GM12892 (cell line): Measurements from ENCODE around the gene CASTOR1.

ENCODE experiments used
- DNase-seq: peaks from one replicate; pipeline ENCODE4 v3.0.0; 2011; ENCODE audit not compliant: insufficient read length
- FAIRE-seq: peaks from 2 replicates; lab custom pipeline; 2011; peaks lifted over from hg19 to GRCh38; lab: Jason Lieb, UNC
- POLR2A ChIP-seq: IDR thresholded peaks from 2 replicates; pipeline ENCODE4 v1.6.1; 2011; ENCODE audit warnings: low read depth, low read length, control low read depth
- POLR2AphosphoS5 ChIP-seq: IDR thresholded peaks from 2 replicates; pipeline ENCODE4 v1.6.1; 2011; ENCODE audit warnings: low read depth, low read length, control low read depth
- TAF1 ChIP-seq: IDR thresholded peaks from 2 replicates; pipeline ENCODE4 v1.6.1; 2011; ENCODE audit warnings: low read depth, mild to moderate bottlenecking, control low read depth, low read length, borderline replicate concordance

CASTOR1 gene

DNA sequence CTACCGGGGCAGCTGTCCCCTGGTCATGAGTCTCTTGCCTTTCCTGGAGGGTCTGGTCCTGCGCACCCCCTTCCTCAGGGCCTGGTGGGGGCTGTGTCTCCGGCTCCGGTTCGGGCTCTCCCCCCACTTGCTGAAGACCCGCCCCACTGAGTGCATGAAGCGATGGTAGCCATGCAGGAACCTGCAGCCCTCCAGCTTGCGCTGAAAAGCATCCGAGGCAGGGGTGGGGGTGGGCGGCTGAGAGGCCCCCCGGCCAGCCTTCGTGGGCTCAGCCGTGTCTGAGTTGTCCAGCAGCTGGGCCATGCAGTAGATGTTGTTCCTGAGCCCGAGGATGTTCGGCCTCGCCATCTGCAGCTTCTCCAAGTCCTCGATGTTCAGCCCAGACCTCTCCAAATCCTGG lies 25.4 kb downstream of the CASTOR1 start:
- TF ChIP-seq POLR2A = no peak
- TF ChIP-seq POLR2AphosphoS5 = no peak
- no peak for TF ChIP-seq TAF1
- FAIRE-seq (no peak), DNase-seq (no peak)

DNA sequence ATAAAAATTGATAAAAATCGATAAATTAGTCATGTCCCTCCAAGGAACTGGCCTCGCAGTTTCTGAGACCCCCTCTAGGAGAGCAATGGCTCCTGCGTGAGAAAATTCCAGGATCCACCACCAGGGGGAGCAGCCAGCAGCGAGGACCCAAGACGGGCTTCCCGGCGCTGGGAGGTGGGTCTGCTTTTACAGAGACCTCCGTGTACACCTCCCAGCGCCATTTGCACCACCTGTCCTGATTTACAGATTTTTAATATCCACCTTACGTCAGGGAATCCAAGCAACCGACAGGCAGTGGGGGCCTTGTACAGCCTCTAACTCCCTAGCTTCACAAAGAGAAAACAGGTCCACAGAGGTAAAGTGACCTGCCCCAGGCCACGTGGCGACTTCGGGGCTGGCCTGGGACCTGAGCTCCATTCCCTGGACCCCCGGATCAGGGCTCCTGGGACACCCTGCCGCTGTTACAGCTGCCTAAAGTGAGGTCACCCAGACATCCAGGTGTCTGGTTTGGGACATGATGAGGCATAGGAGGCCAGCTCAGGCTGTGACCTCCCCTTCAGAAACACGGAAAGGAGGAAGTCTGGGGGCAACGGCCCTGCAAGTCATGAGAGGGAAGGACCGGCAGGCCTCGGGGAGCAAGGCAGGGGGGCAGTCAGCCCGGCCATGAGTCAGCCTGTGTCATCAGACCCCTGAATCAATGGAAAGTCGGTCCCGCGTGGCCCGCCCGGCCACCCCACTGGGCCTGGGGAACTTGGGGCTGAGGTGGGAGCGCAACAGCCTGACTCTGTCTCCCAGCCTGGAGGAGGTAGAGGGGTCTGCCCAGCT lies 26.2 kb downstream of the CASTOR1 start:
- DNase-seq (peak; percentile 65), FAIRE-seq (peak; percentile 73)
- TF ChIP-seq TAF1 (no peak), POLR2AphosphoS5 (no peak), POLR2A (no peak)

DNA sequence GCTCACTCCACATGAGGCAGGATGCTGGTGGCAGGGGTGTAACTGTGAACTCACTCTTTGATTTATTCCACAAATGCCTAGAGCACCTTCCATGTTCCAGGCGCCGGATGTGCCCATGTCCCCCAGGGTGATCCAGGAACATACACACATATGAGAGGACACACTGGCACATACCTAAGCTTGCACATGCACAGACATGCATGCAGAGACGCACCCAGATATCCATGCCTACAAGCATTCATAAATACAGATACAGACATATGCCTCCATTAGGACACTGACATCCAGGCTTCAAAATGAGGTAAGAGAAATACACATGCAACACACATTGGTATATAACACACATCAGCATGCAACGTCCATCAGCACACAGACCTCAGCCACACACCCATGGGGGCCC lies 27.2 kb downstream of the CASTOR1 start:
- TF ChIP-seq TAF1 (no peak), POLR2A (no peak), POLR2AphosphoS5 (no peak)
- DNase-seq (no peak), FAIRE-seq (no peak)

DNA sequence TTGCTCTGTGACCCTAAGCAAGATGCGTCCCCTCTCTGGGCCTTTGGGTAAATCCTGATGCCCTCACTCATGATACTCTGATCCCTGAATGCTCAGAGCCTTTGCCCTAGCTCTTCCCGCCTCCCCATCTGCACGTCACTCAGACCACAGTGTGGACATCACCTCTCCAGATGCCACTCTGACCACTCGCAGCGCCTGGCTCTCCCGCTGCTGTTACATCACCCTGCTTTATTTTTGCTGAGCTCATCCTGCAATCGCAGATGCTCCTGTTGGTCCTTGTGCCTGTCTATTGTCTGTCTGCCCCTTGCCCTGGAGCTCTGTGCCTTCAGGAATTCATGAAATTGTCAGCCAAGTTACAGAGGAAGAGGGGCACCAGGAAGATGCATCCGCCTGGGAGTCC lies 28.2 kb downstream of the CASTOR1 start:
- TF ChIP-seq POLR2AphosphoS5 = no peak
- no peak for TF ChIP-seq TAF1
- no peak for TF ChIP-seq POLR2A
- FAIRE-seq (no peak), DNase-seq (no peak)

DNA sequence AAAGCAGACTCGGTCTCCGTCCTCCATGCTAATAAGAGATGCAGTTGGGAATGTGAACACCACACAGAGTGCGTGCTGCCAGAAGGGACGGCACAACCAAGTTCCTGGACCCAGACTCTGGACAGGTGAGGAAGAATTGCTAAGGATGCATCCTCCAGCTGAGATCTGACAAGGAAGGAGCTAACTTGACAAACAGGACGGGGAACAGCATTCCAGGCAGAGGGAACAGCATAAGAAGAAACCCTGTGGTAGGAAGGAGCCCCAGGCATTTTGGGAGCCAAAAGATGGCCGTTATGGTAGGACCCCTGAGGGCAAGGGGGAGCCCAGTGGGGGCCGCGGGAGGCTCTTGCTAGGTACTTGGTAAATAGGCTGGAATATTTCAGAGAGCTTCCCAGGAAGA lies 28.6 kb downstream of the CASTOR1 start:
- no peak for DNase-seq
- no peak for FAIRE-seq
- TF ChIP-seq POLR2A = no peak
- TF ChIP-seq POLR2AphosphoS5 = no peak
- TF ChIP-seq TAF1 = no peak

DNA sequence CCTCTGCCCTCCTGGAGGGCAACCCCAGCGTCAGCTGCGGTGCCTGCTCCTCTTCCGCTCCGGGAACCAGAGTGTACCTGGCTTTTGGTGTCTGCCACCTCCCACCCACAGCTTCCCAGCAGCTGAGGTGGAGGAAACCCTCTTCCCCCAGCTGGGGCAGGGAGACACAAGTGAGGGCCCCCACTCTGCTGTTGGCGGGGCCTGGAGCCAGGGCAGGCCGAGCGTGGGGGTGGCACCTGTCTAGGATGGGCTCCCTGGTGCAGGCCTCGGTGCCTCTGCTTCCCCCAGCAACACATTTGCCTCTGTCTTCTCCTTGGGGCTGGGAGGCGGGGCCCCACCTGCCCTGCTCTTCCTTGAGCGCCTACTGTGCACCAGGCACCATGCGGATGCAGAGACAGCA lies 29.0 kb downstream of the CASTOR1 start:
- no peak for FAIRE-seq
- TF ChIP-seq TAF1 = no peak
- no peak for DNase-seq

DNA sequence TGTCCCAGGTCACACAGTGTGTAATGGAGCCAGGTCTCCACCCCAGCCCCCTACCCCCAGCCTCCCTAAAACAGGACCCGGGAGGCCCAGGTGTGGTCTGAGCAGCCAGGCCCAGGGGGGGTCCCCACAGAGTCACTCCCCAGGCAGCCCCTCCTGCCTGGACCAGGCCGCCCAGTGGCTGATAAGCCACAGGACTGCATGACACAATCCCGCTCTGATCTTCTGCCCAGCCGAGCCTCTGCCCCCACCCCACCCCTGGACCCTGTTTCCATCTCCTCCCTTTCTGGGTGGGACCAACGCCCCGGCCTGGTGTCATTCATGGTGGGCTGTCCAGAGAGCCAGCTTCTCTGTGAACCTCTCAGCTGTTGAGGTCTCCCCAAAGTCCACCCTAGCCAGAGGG lies 35.0 kb downstream of the CASTOR1 start:
- no peak for DNase-seq
- no peak for FAIRE-seq
- no peak for TF ChIP-seq POLR2AphosphoS5

DNA sequence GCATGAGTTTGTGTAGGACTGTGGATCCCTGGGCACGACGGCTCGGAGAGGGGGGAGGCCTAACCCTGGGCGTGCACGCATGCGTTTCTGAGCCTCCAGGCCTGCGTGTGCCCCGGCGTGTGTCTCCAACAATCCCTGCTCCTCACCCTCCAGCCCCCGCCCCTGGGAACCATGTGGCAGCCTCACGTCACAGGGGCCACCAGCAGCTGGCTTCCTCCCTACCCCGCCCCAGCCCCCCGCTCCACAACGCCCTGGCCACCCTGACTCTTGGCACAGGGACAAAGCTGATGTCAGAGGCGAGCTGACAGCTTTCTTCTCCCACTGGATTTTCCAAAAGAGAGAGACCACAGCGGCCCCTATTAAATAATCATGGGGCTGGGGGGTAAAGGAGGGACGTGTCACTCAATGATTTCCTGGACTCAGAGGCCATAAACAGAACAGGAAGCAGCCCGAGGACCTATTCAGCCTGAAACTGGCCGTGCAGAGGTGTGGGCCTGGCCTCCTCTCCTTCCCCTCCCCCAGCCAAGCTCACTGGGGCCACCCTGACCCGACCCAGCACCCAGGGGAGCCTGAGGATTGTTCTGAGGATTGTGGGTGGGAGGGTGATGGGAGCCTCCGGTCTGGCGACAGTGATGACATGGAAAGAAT lies 36.0 kb downstream of the CASTOR1 start:
- TF ChIP-seq TAF1 (no peak), POLR2AphosphoS5 (no peak)
- no peak for DNase-seq
- peak; percentile 81 for FAIRE-seq

DNA sequence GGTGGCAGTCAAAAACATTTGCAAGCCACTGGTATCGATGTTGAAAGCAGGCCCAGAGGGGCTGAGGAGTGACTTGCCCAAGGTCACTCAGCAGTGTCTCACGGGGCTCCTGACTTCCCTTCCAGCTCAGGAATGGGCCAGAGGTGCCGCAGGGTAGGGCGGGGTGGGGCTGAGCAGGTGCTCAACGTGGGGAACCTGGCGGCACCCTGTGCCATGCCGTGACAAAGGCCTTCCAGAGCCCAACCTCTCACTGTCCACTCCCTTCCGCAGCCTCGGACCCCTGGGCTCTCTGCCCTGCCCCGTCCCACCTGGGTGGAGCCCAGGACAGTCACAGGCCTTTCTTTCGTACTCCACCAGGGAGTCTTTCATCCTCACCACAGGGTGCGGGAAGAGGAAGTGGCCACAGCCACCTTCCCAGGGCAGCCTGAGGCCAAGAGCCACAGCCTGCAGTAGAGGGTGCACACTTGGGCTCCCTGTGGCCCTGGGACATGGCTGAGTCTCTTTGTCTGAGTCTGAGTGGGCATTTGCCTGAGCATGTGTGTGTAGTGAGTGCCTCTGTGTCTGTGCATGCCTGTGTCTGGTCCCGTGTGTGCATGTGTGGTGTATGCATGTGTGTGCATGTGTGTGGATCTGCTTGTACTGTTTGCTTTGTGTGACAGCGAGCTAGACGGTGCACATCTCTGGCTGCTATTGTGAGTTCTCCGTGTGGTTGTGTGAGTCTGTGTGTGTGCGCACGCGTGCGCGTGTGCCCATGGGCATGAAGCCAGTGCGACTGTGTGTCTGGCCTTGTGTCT lies 36.7 kb downstream of the CASTOR1 start:
- DNase-seq (no peak), FAIRE-seq (no peak)
- TF ChIP-seq POLR2AphosphoS5 (no peak), TAF1 (no peak), POLR2A (no peak)

DNA sequence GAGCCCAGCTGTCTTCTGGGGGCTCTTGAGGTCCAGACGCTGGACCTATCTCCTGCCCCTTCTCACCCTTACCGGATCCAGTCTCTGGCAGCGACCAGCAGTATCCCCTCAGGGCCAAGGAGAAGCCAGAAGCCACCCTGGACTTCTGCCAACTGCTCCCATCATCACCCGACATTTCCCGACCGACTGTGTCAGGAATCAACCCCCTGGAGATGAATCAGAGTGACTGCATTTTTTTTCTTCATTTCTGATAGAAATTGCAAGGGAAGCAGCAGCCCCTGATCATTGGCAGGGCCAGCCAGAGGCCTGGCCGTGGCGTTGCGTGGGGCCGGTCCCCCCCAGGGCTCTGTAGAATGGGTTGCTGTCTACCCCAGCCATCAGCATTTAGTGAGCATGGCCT lies 37.6 kb downstream of the CASTOR1 start:
- DNase-seq = no peak
- no peak for TF ChIP-seq POLR2AphosphoS5
- no peak for TF ChIP-seq TAF1
- no peak for TF ChIP-seq POLR2A
- FAIRE-seq = no peak

DNA sequence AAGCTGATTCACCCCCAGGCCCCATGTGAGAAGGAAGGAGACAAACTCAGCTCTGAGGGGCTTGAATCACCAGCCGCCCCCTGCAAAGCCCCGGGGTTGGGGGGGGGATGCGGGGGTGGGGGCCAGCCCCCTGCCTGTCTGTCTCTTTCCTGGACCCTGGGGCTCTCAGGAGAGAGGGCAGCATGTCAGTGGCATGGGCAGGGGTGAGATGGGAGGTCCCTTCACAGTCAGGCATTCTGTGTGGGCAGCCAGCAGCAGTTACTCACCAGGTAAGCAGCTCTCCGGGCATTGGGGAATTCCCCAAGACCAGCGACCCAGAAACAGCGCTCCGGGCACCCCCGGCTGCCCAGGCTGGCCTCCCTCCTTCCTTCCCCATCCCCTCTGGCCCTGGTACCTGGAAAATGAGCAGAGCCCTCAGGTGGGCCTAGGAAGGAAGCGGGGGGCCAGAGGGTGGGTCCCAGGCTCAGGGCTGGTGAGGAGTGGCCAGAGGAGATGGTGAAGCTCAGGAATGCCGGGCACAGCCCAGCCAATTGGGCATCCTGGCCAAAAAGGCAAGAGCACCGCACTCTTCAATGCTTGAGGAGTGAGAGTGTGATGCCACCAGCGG lies 38.5 kb downstream of the CASTOR1 start:
- FAIRE-seq (no peak), DNase-seq (no peak)
- TF ChIP-seq POLR2AphosphoS5 (no peak), POLR2A (no peak), TAF1 (no peak)

DNA sequence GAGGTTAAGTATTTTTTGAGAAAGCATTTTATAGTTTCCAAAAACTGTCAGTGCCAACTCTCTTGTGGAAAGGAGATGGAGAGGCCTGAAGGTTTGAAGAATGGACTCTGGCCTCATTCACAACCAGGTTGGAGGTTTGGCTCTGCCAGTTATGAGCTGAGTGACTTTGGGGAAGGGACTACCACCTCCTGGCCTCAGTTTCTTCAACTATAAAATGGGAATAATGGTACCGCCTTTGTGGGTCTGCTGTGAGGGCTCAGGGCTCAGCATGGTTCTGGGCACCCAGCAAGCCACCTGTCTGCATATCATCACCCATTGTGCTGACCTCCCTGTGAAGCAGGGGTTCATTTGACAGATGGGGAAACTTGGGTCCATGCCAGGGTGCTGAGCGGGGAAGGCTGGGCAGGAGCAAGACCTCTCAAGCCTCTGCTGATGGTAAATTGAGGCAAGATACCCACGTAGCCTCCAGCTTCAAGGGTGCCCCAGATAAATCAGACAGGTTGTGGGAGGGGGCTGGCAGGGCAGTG lies 39.2 kb downstream of the CASTOR1 start:
- FAIRE-seq (no peak), DNase-seq (no peak)
- TF ChIP-seq POLR2A (no peak), POLR2AphosphoS5 (no peak), TAF1 (no peak)
